HepG2 (cell line): ENCODE measurements around the gene MAN1A2. TPM values are rescaled to one million over a fixed set of nuclear protein-coding genes. Genes with fewer than 3 reads are reported as not detected.

Source experiments
- ATAC-seq: fragments of 200-7000 bp; cut with Tn5 transposase; 3 replicates; pipeline ENCODE4 v1.9.1; 2020; ENCODE audit warnings: mild to moderate bottlenecking, moderate library complexity
- BruUV-seq: library from RNA; stranded (reverse); fragments of 400-500 nt; replicated peaks from 2 replicates; lab custom pipeline; 2021; lab: Mats Ljungman, UMichigan
- CTCF ChIA-PET: fragments of 300-600 bp; formaldehyde crosslinking; extraction: SDS; loops from one replicate; lab custom pipeline; 2021; ENCODE audit warnings: low total read pairs, inconsistent platforms, low intra/inter-chr PET ratio; lab: Yijun Ruan, JAX
- POLR2A ChIA-PET: fragments of 350-600 bp; sonication (Branson Sonifier 250); formaldehyde crosslinking; loops from one replicate; lab custom pipeline; 2020; ENCODE audit warnings: antibody characterized with exemption, inconsistent platforms; lab: Yijun Ruan, JAX
- DNase-seq: peaks from one replicate; pipeline ENCODE4 v3.0.0-alpha.2; 2015; ENCODE audit warnings: low spot score
- FAIRE-seq: peaks from 3 replicates; lab custom pipeline; 2011; peaks lifted over from hg19 to GRCh38; lab: Jason Lieb, UNC
- H2AFZ ChIP-seq: one replicate; pipeline ENCODE4 v1.6.1; 2011; ENCODE audit warnings: low read length, inconsistent platforms
- H3K27ac ChIP-seq: fragments of 300-600 bp; 3 replicates; pipeline ENCODE4 v1.8.0; 2011; ENCODE audit warnings: mixed run types, mild to moderate bottlenecking, mixed read lengths, low read length, inconsistent platforms; ENCODE audit not compliant: insufficient read depth; ENCODE audit errors: extremely low read length
- H3K27me3 ChIP-seq, 2 experiments: fragments of 200-600 bp in 1 of 2; 2 replicates in 1 of 2; 3 replicates in 1 of 2; pipeline versions ENCODE4 v1.6.0 to v1.8.0; 2011; ENCODE audit warnings: low read length in 2 of 2, mild to moderate bottlenecking in 2 of 2, moderate library complexity in 2 of 2, inconsistent platforms in 1 of 2; ENCODE audit not compliant: insufficient read depth in 2 of 2, control insufficient read depth in 1 of 2
- H3K36me3 ChIP-seq, 2 experiments: fragments of 200-600 bp in 1 of 2; replicated peaks in 1 of 2; 2 replicates in 1 of 2; 3 replicates in 1 of 2; pipeline versions ENCODE4 v1.5.1 to v1.8.0; 2011; ENCODE audit warnings: low read length in 2 of 2, inconsistent platforms in 1 of 2; ENCODE audit not compliant: insufficient read depth in 2 of 2, control insufficient read depth in 1 of 2
- H3K4me1 ChIP-seq: 2 replicates; pipeline ENCODE4 v1.5.1; 2012; ENCODE audit warnings: low read length, inconsistent platforms; ENCODE audit not compliant: insufficient read depth
- H3K4me2 ChIP-seq: 2 replicates; pipeline ENCODE4 v1.6.0; 2011; ENCODE audit warnings: low read depth, low read length, inconsistent platforms
- H3K4me3 ChIP-seq, 3 experiments: fragments of 200-600 bp in 1 of 3; sonication (generic), shearing (Covaris generic) in 1 of 3; replicated peaks in 1 of 3; 2 replicates each; pipeline ENCODE4 v1.5.1; 2011 to 2016; ENCODE audit warnings: low read length in 3 of 3, inconsistent platforms in 2 of 3, low read depth in 2 of 3, mild to moderate bottlenecking in 2 of 3, control low read depth in 1 of 3, mixed read lengths in 1 of 3; ENCODE audit not compliant: insufficient read depth in 1 of 3
- H3K79me2 ChIP-seq: one replicate; pipeline ENCODE4 v1.6.1; 2011; ENCODE audit warnings: low read length, inconsistent platforms; ENCODE audit not compliant: insufficient read depth
- H3K9ac ChIP-seq: 2 replicates; pipeline ENCODE4 v1.6.0; 2011; ENCODE audit warnings: mild to moderate bottlenecking, low read depth, low read length, inconsistent platforms; ENCODE audit not compliant: insufficient read depth
- H3K9me3 ChIP-seq: 2 replicates; pipeline ENCODE4 v1.5.1; 2012; ENCODE audit warnings: mild to moderate bottlenecking, low read length
- H4K20me1 ChIP-seq: 2 replicates; pipeline ENCODE4 v1.6.0; 2011; ENCODE audit warnings: inconsistent platforms, mild to moderate bottlenecking, low read length, moderate library complexity; ENCODE audit not compliant: insufficient read depth
- HNF4G ChIP-seq, 2 experiments: sonication (generic) in 1 of 2; formaldehyde crosslinking in 1 of 2; IDR thresholded peaks; 2 replicates each; pipeline versions ENCODE4 v1.4.0 to v1.6.1; 2011 to 2020; ENCODE audit warnings: borderline replicate concordance in 2 of 2, low read depth in 2 of 2, mild to moderate bottlenecking in 2 of 2, low read length in 1 of 2, missing genetic modification reagents in 1 of 2, moderate library complexity in 1 of 2
- NR2F1 ChIP-seq, 2 experiments: fragments of 450-650 bp in 1 of 2; formaldehyde crosslinking in 1 of 2; IDR thresholded peaks; 2 replicates each; pipeline versions ENCODE4 v1.5.0 to v1.6.1; 2016 to 2020; ENCODE audit warnings: mild to moderate bottlenecking in 1 of 2, missing compliant biosample characterization in 1 of 2, missing genetic modification reagents in 1 of 2, moderate library complexity in 1 of 2
- SMC3 ChIP-seq: IDR thresholded peaks from 2 replicates; pipeline ENCODE4 v1.6.1; 2011; ENCODE audit warnings: low read length, improper control_type of control experiment
- SNAI1 ChIP-seq: sonication (generic); formaldehyde crosslinking; IDR thresholded peaks from 2 replicates; pipeline ENCODE4 v1.5.0; 2020; ENCODE audit warnings: mild to moderate bottlenecking, missing genetic modification reagents, borderline replicate concordance
- THAP11 ChIP-seq: IDR thresholded peaks from 2 replicates; pipeline ENCODE4 v1.6.1; 2016; ENCODE audit warnings: missing biosample characterization, missing genetic modification reagents
- ZNF780A ChIP-seq: sonication (generic); formaldehyde crosslinking; IDR thresholded peaks from 2 replicates; pipeline ENCODE4 v1.8.0; 2022; ENCODE audit warnings: mild to moderate bottlenecking, missing genetic modification reagents, moderate library complexity
- ZNF816 ChIP-seq: sonication (generic); formaldehyde crosslinking; IDR thresholded peaks from 2 replicates; pipeline ENCODE4 v1.8.0; 2022; ENCODE audit warnings: missing genetic modification reagents, mild to moderate bottlenecking, borderline replicate concordance
- WGBS: methylation state at CpG from one replicate; pipeline ENCODE4 v1.1.6; 2017; ENCODE audit warnings: low lambda C conversion rate; 5-methylcytosine and 5-hydroxymethylcytosine counted together
- in situ Hi-C: cut with HindIII; loops from 2 replicates; pipeline ENCODE4 v1.10.0; 2017; ENCODE audit warnings: low pct_unique_long_range_greater_than_20kb; ENCODE audit not compliant: extremely low pct_ligation_motif_present
- intact Hi-C: fragments of 100-400 bp; cut with micrococcal nuclease; formaldehyde crosslinking; loops from one replicate; pipeline ENCODE4 v1.10.0; 2022; ENCODE audit not compliant: unreplicated experiment
- polyA plus RNA-seq, 8 experiments: library from polyadenylated mRNA; depleted of rRNA in 3 of 8; stranded (reverse) in 7 of 8; unstranded in 1 of 8; fragments of >200 nt; fragmentation: Illumina TruSeq in 4 of 8; extraction: Trizol in 4 of 8; gene quantifications; 2 replicates each; pipeline versions ENCODE4 v1.2.1 to v1.2.3, GENCODE V29; 2011 to 2016; ENCODE audit warnings: low read depth in 4 of 8, missing spikeins in 1 of 8, mixed read lengths in 1 of 8; ENCODE audit not compliant: insufficient read depth in 1 of 8
- total RNA-seq, 5 experiments: library from RNA; depleted of rRNA; stranded (reverse); fragments of >200 nt; fragmentation: Illumina TruSeq; extraction: Trizol; gene quantifications; 2 replicates each; pipeline ENCODE4 v1.2.3, GENCODE V29; 2016; ENCODE audit warnings: low read depth in 1 of 5
- TF ChIP-seq, protein P1 (sequence below): sonication (generic); formaldehyde crosslinking; conservative IDR thresholded peaks from 2 replicates; pipeline ENCODE4 v1.4.0; 2020; ENCODE audit warnings: missing genetic modification reagents

The MAN1A2 gene
- total and polyA plus RNA-seq, 2 of the 13 experiments (the other 11 are each of a cell fraction or from before 2014, with no cell fraction given), result 8.0 to 19.9 TPM

DNA sequence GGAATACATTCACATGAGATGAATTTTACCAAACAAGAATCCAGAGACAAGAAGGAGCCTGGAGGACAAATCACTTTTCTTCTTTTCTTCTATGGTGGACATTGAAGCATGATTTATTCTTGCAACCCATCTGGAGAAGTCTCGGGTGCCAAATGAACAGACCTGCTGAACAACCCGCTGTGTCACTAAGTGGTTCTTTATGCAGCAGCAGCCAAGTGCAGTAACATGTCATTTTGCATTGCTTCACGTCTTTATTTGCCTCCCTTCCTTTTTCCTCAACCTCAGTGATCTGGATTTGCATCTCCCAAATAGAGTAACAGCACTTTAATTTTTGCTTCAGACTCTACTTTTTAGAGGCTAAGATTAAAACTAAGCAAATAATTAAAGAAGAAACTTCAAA lies 188.6 kb downstream of the MAN1A2 start:
- intact Hi-C loops, result no loop called here
- no peak overlapping the region for H3K4me3 ChIP-seq
- no peak overlapping the region for H3K27ac ChIP-seq
- WGBS, result 1% methylated on average over 3 of the region's 3 CpGs
- in situ Hi-C loops, result no loop called here
- H2AFZ ChIP-seq, result no peak overlapping the region
- H3K36me3 ChIP-seq, result no peaks in the 10 kb centered on the region
- H3K9ac ChIP-seq, result no peak overlapping the region
- no peak for DNase-seq
- no peaks in the 10 kb centered on the region for H3K79me2 ChIP-seq
- H3K4me1 ChIP-seq, result no peaks in the 10 kb centered on the region
- no TSS peak for BruUV-seq
- FAIRE-seq, result no peak
- TF ChIP-seq NR2F1 (CRISPR knock-in tag; IDR thresholded peaks at IDR 0.05), result no peak
- TF ChIP-seq HNF4G (IDR thresholded peaks at IDR 0.05; ENCODE audit: borderline replicate concordance, low read depth, low read length), result no peak
- TF ChIP-seq HNF4G (CRISPR knock-in tag; IDR thresholded peaks at IDR 0.05; ENCODE audit: borderline replicate concordance, low read depth), result no peak
- TF ChIP-seq ZNF780A (CRISPR knock-in tag), result no peak
- no peak for TF ChIP-seq SMC3
- no peak for TF ChIP-seq ZNF816 (CRISPR knock-in tag)
- no peak for TF ChIP-seq THAP11 (CRISPR knock-in tag)
- TF ChIP-seq SNAI1 (CRISPR knock-in tag), result no peak
- TF ChIP-seq, protein P1, sequence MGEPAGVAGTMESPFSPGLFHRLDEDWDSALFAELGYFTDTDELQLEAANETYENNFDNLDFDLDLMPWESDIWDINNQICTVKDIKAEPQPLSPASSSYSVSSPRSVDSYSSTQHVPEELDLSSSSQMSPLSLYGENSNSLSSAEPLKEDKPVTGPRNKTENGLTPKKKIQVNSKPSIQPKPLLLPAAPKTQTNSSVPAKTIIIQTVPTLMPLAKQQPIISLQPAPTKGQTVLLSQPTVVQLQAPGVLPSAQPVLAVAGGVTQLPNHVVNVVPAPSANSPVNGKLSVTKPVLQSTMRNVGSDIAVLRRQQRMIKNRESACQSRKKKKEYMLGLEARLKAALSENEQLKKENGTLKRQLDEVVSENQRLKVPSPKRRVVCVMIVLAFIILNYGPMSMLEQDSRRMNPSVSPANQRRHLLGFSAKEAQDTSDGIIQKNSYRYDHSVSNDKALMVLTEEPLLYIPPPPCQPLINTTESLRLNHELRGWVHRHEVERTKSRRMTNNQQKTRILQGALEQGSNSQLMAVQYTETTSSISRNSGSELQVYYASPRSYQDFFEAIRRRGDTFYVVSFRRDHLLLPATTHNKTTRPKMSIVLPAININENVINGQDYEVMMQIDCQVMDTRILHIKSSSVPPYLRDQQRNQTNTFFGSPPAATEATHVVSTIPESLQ, result no peak
- CTCF ChIA-PET, result no interaction called here
- H3K9me3 ChIP-seq, result no peaks in the 10 kb centered on the region
- H3K27me3 ChIP-seq, result no peaks in the 10 kb centered on the region
- POLR2A ChIA-PET, result no interaction called here
- no peak overlapping the region for H3K4me2 ChIP-seq
- no peaks in the 10 kb centered on the region for H4K20me1 ChIP-seq
- ATAC-seq, result no peak
